Glomerular endothelial cell (primary cell): ENCODE results near the gene CALD1. TPM values are rescaled to one million over a fixed set of nuclear protein-coding genes. Genes with fewer than 3 reads are reported as not detected.

Experiments used
- DNase-seq: peaks from one replicate; pipeline ENCODE4 v3.0.0-alpha.2; 2011; ENCODE audit warnings: low read depth, low spot score; ENCODE audit errors: extremely low read depth
- total RNA-seq: library from RNA; depleted of rRNA; stranded (reverse); fragments of >200 nt; gene quantifications from 2 replicates; pipeline ENCODE4 v1.2.3, GENCODE V29; 2015

The CALD1 gene
- 151 and 251 TPM in 2 replicates for total RNA-seq

- peak; percentile 99 for DNase-seq
Observed at GRCh38 chr7:134778941-134779740, at the start of gene CALD1. TSS of gene CALD1 (plus strand) at chr7:134779634. CDS start at chr7:134867734, 88,100 bp downstream.

GRCh38 chr7:134729895-134730294 lies 49.5 kb upstream of the CALD1 start:
- no peak for DNase-seq

GRCh38 chr7:134730411-134730829 lies 49.0 kb upstream of the CALD1 start:
- DNase-seq: no peak

DNA sequence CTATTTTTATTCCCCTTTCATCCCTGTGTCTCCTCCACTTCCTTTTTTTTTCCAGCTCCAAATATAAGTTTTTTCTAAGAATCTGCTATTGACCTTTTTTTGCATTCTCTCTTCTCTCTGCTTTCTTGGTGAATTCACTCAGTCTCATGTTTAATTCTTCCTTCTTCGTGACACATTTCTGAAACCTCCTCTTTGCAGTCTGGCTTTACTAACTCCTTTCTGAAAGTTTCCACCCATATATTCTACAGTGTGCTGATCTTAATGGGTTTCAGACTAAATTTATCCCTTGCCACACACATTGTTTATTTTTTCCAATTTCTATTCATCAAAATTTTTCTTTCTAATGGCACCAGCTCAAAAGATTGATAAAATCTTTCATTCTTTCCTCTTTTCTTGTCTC lies 47.8 kb upstream of the CALD1 start:
- no peak for DNase-seq

GRCh38 chr7:134732728-134733127 lies 46.7 kb upstream of the CALD1 start:
- DNase-seq: no peak

DNA sequence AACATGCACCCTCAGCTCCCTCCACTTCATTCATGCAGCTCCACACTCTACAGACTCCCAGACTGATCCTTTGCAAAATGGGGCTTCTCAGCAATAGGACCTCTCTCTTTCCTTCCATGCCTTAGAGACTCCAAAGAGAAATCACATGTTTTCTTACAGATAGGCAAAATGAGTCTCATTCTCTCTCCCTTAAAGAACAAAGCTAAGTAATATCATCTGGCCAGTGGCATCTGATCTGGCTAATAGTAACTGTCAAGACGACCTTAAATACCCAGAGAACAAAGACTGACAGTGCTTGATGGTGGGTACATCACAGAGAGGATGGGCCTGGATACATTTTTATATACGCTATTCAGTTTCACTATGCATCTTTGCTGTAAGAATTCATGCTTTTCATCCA lies 43.1 kb upstream of the CALD1 start:
- DNase-seq: no peak

GRCh38 chr7:134737566-134738345 lies 41.7 kb upstream of the CALD1 start:
- DNase-seq: no peak

DNA sequence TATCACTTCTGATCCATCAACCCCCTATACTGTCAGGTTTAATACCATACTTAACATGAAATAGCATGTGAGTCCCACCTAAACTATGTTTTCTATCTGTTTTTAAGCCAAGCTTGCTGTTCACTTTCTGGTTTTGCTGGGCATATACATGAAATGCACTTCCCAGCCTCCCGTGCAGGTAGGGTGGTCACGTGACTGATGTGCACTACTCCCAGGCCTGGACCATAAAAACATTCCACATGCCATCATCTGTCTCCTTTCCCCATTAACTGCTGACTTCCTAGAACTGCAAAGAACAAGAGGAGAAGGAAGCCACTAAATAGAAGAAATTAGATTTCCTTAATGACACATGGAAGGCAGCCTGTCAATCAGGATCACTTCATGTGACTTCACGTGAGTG lies 40.1 kb upstream of the CALD1 start:
- DNase-seq: no peak

GRCh38 chr7:134740376-134740775 lies 39.1 kb upstream of the CALD1 start:
- DNase-seq: no peak

DNA sequence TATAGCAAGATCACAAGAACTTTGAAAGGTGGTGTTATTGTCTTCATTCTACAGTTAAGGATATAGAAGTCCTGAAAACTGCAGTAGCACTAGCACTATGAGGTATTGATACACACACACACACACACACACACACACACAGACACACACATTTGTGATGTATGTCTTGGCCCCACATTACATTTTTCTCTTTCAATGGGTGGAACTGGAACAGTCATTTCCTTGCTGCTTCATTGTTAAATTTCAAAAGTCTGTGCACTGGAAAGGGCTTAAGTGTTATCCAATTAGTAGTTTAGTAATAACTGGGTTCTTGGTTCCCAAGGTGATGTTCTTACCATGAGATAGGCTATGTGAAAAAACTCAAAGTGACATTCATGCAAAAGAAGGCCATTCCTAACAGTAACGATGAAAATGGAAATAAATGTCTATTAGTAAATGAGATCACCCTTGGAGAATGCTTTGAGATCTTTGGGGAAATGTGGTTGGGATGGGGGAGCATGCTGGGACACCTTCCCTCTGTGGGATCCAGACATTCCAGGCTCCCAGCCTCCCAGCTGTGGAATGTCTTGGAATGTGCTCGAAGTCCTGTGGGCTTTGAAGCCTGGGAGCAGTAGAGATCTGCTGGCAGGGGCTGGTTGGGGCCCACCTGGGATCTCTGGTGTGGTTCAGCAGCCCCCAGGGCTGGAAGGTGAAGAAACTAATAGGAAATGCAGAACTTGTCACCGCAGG lies 37.4 kb upstream of the CALD1 start:
- DNase-seq: no peak

GRCh38 chr7:134742688-134743350 lies 36.6 kb upstream of the CALD1 start:
- no peak for DNase-seq

- DNase-seq: no peak
Observed at GRCh38 chr7:134744569-134744968, 34.9 kb upstream of the CALD1 start.

DNA sequence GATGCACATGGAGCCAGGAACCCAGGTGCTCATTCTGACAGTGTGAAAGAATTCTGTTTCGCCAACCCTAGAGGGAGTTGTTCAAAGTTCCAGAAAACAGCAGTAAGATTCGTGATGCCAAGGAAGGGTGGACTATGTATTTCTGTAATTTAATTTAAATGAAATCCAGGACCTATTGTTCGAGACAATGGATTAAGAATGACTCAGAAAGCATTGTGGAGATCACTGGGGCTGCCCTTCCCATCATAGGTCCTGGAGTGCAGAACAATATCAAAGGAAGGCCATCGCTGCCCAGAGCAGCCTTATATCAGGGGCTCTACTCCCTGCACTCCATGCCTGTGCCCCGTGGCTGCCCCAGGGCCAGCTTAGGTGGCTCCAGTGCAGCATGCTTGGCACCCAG lies 32.1 kb upstream of the CALD1 start:
- DNase-seq: no peak

DNA sequence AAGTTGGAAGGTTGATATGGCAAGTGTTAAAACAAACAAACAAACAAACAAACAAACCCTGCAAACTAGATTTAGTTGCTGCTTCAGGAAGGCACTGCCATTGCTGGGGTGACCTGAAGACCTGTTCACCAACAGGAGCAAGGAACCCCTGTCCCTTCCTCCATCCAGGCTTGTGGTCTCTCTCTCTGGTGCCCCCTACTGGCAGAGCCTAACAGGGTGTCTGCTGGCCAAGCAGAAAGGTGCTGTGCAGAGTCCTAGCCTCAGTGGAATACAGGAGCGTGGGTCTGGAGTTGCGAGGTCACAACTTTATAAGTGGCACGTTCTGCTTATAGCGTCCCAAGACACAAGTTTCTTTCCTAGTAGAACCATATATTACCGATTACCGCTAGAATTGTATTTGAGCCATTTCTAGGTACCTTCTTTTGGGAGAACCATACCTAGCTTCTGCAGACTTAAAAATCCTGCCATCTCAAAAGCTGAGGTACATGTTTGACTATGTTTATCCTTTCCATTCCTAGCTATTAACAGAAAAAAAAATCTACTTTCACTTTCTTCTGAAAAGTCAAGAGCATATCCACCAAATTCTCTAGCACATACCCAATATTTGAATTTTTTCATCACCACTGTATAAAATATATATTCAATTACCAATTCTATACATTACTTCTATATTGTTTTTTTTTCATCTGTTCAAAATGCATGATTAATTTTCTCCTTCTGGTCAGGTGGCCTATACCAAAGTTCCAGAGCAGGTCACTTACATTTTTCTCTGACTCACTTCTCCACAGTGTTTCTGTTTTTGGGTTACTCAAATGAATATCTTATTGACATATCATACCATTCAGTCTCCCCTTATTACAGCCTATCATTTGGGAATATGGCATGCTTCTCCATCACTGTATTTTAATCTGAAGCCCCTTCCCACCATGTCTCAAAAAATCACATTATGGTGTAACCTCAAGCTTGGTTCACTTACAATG lies 29.1 kb upstream of the CALD1 start:
- no peak for DNase-seq

DNA sequence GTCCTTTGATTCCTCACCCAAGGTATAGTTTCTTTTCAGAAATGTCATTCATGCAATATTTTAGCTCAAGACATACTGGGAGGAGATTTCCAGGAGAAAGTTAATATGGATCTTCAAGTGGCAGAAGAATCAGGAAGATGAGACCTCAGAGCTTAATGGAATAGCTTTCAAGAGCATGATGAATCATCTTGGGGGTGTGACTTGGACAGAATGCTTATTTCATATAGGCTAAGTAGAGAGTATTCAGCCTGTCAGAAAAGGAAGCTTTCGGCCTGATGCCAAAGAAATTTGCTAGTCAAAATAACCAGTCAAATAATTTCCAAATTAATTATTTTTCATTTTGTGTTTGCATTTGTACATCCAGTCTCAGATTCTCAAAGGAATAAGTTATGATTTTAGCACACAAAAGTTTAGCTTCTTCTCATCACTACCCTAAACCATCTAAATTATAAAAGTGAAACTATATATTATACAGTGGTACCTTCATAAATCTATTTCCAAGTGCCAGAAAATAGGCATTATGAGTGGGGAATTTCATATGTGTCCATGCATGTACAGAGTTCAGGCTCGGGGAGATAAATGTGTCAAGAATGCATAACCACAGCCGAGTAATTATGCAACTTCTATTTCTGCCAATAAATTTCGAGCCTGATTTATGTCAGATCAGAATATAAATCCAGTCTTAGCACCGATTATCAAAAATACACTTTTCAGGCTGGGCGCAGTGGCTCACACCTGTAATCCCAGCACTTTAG lies 27.3 kb upstream of the CALD1 start:
- no peak for DNase-seq

DNA sequence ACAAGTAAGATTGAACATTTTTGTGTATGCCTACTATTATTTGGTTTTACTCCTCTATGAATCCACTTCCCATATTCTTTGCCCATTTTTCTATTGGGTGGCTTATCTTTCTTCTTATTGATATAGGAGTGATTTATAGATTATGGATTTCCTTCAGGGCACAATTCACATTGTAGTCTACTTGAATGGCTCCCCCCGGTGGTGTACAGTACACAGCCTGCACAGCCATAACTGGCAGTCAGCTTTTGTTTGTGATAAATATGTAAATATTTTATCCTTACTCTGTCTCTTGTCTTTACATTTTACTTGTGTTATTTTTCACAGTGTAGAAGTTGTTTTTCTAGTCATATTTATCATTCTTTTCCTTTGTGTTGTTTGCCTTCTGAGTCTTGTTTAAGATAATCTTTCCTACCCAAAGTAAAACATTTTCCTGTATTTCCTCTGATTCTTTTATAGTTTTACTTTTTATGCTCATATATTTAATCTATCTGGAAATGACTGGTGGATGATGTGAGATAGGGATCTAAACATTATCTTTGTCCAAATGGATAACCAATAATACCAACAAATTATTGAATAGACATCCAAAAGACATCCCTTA lies 23.9 kb upstream of the CALD1 start:
- DNase-seq: no peak

- no peak for DNase-seq
Observed at GRCh38 chr7:134757938-134758337, 21.5 kb upstream of the CALD1 start.

DNA sequence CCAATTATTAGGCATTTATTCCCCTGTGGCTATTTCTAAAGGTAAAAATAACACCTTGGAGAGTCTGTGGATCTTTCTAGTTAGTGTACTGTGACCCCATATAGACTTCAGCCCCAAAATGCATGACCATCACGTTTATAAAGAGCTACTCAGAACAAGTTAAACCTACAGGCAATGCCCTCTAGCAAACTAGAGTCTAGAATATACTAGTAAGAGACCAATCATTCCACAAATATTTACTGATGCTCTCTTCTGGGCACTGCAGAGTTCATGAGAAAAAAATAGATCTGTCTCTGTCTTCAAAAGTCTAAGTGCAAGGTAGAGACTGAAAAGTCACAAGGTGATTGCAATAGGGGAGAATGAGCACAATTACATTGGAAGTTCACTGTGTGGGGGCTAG lies 20.5 kb upstream of the CALD1 start:
- DNase-seq: no peak

- no peak for DNase-seq
Observed at GRCh38 chr7:134761266-134761665, 18.2 kb upstream of the CALD1 start.
